ENCODE results near the gene RASSF10. TPM values are rescaled to one million over a fixed set of nuclear protein-coding genes. Genes with fewer than 3 reads are reported as not detected.
"Not testable (repeated sequence)": the region's sequence is repeated elsewhere in the genome, so short reads cannot be mapped to it uniquely, and the experiment has no call there.

Gene RASSF10
- total RNA-seq, 1 donor from 2014 or later: 0.23 TPM

GRCh38 chr11:13016415-13016814 lies 7.3 kb downstream of the RASSF10 start:
- peak; percentile 14 for DNase-seq (ENCODE audit: extremely low read depth, low read depth, low spot score)

GRCh38 chr11:13019313-13019712 lies 10.2 kb downstream of the RASSF10 start:
- no peak for DNase-seq (ENCODE audit: extremely low read depth, low read depth, low spot score)

DNA sequence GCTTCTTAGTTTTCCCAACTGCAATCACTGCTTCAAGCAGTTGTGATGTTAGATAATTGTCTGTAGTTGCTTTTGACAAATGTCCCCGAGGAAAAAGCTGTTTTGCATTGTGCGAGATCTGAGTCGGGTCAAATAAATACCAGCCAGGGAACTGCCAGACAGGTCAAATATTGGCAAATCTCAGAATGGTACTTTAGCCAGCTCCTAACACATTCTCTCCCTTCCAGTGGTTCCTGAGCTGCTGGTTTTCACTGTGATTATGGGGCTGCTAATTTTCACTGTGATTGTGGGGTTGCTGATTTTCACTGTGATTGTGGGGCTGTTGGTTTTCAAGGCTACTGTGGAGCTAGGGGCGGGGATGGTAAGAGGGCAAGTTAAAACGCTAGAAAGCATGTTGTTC lies 14.3 kb downstream of the RASSF10 start:
- no peak for DNase-seq (ENCODE audit: extremely low read depth, low read depth, low spot score)

- DNase-seq (ENCODE audit: extremely low read depth, low read depth, low spot score): no peak
These were observed 17.6 kb downstream of the RASSF10 start for GRCh38 chr11:13026722-13027121.

GRCh38 chr11:13028322-13028721 lies 19.2 kb downstream of the RASSF10 start:
- DNase-seq (ENCODE audit: extremely low read depth, low read depth, low spot score): no peak

- DNase-seq (ENCODE audit: extremely low read depth, low read depth, low spot score): no peak
These were observed 20.8 kb downstream of the RASSF10 start for GRCh38 chr11:13029872-13030271.

- DNase-seq (ENCODE audit: extremely low read depth, low read depth, low spot score): no peak
These were observed 21.7 kb downstream of the RASSF10 start for GRCh38 chr11:13030857-13031256.

DNA sequence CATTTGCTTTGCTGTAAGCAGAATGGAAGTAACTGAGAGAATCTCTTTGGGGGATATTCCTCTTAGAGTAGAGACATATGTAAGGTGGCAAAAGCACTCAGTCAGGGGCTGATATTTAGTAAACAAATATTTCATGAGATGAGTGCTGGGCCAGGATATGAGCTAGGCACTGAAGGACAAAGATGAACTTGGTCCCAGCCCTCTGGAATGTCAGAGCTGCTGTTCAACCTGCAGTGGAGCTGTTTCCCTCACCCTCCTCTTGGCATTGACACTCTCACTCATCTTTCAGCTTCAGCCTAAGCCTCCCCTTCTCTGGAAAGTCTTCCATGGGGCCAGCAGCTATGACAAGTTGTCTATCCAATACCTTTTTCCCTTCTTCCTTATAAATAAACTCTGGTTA lies 22.2 kb downstream of the RASSF10 start:
- no peak for DNase-seq (ENCODE audit: extremely low read depth, low read depth, low spot score)

DNA sequence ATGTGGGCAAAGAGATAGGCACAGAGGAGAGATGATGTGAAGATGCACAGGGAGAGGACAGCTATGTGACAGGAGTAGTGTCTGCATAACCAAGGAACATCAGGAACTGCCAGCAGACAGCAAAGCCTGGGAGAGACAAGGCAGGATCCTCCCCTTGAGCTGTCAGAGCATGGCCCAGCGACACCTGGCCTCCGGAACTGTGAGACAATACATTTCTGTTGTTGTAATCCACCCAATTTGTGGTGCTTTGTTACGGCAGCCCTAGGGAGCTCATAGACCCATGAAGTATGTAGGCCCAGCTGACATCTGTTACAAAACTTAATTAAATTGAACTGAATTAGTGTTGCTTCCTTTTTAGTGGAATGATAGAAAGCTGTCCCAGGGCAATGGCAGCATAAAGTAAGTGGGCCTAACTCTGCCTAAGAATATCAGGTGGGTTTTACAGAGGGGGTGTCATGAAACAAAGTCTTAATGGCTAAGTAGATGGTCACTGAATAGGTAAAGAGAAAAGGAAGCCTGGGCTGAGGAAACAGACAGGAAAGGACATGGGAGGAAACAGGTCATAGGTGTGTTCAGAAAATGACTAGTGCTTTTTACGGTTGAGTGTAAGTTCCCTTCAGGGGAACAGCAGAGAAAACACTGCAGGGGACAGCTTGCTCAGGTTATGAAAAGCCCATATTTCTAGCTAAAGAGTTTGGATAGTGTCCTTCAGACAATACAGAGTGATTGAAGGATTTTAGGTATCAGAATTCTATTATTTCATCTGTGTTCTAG lies 24.8 kb downstream of the RASSF10 start:
- DNase-seq (ENCODE audit: extremely low read depth, low read depth, low spot score): no peak

- DNase-seq (ENCODE audit: extremely low read depth, low read depth, low spot score): no peak
These were observed 26.6 kb downstream of the RASSF10 start for GRCh38 chr11:13035711-13036110.

- DNase-seq (ENCODE audit: extremely low read depth, low read depth, low spot score): no peak
These were observed 27.1 kb downstream of the RASSF10 start for GRCh38 chr11:13036235-13036634.

DNA sequence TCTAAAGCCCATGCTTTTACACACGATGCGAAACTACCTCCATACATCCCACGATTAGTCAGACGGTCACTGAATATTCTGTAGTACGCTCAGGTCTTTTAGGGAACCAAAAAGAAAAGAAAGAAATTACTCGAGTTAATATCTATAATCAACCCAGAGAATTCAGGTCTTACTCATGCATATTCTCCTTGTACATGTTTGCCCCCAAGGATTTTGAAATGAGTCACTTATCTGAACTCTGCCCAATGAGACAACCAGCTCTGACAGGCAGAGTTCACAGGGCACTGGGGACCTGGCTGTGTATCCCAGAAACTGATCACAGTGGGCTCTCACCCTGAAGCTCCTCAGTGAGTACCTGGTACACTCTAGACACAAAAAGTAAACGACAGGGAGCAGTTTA lies 29.2 kb downstream of the RASSF10 start:
- no peak for DNase-seq (ENCODE audit: extremely low read depth, low read depth, low spot score)

DNA sequence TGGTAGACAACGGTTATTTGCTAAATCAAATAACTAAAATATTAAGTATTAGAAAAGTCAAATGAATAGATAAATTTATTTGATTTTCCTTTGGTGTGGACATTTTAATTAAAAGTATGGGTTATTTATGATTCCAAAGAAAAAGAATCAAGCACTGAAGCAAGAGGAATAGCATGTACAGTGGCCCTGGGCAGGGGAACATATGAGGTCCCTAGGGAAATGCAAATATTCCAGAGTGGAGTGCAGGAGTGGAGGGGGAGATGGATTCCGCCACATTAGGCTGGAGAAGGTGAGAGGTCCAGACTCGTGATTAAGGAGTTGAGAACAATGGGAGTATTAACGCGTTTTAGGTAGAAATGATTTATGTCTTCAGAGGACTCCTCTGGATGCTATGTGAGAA lies 30.0 kb downstream of the RASSF10 start:
- DNase-seq (ENCODE audit: extremely low read depth, low read depth, low spot score): no peak

- DNase-seq (ENCODE audit: extremely low read depth, low read depth, low spot score): no peak
These were observed 31.9 kb downstream of the RASSF10 start for GRCh38 chr11:13040969-13041561.

DNA sequence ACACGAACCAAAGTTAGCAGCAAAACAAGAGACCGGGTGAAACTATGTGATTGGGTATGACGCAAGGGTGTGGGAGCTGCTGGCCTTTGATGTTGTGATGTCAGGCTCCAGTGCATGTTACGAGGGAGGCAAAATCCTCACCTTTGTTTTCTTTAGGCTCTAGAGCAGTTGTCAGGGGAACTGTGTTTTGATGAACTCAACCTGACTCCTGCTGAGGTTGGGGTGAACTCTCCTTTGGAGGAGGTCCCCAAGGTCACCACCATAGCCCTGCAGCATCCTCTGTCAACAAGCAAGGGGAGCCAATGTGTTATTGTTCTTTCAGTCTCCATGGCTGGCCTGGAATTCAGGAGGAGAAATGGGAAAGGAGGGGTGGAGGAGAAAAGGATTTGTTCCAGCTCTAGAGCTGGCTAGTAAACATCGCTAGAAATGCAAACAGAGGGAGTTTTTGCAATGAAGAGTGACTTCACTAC lies 33.8 kb downstream of the RASSF10 start:
- no peak for DNase-seq (ENCODE audit: extremely low read depth, low read depth, low spot score)

GRCh38 chr11:13043912-13044628 lies 35.0 kb downstream of the RASSF10 start:
- no peak for DNase-seq (ENCODE audit: extremely low read depth, low read depth, low spot score)

DNA sequence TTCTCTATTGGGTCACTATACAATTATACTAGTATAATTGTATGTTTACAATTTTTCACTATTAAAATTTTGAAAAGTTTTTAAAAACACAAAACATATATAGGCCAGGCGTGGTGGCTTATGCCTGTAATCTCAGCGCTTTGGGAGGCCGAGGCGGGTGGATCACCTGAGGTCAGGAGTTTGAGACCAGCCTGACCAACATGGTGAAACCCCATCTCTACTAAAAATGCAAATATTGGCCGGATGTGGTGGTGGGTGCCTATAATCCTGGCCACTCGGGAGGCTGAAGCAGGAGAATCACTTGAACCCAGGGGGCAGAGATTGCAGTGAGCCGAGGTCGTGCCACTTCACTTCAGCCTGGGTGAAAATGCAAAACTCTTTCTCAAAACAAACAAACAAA lies 36.0 kb downstream of the RASSF10 start:
- DNase-seq (ENCODE audit: extremely low read depth, low read depth, low spot score): not testable (repeated sequence)

DNA sequence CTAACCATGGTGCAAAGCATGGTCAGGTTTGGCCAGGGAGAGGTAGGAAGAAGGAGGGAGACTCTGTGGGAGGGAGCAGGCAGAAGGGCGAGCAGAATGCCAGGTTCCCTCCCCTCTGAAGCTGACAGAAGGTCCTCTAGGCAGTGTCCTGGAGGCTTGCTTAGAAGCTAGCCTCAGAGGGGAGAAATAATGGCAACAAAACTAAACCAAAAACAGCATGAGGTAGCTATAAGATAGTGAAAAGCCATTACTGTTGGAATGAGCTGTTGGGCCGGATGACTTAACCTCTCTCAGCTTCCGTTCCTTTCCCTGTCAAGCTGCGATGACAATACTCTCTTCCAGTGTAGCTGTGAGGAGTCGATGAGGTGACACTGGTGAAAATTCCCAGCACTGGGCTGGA lies 36.6 kb downstream of the RASSF10 start:
- no peak for DNase-seq (ENCODE audit: extremely low read depth, low read depth, low spot score)

DNA sequence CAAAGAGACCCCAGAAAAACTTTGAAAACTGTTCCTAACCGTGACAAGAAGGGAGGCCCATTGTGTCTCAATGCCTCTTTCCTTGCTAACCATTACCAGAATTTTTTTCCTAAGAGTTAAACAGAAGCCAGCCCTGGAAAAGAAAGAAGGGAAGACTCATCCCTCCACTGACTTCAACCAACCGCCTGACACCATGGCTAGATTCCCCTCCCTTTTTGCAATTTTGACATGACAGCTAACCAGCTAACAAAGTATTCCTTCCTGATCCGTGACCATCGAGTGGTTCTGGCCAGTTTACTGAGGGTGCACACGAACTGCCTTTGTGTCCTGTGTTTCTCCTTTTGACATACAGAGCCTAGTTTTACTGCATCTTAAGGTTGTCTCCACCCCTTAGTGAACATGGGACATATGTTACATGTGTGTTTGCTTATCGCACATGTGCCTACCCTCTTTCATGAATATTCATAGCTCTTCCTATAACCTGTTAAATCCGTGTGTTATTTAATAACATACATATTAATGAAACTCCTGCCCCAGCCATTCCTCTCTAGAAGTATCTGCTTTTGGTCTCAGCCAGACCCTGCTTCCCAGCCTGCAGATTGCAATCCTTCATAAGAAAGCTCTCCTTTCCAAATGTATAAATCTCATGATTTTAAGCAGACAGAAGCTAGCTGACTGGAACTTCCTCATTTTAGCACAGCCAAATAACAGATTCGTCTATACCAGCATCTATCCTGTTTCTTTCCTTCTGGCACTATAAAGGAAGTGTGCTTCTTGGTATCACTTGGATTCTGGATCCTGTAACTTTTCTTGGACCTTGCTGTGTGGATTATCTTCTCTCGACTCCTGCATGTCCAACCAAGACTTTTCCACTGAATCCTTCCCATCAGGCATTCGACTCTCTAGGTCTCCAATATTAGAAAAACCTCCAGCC lies 37.8 kb downstream of the RASSF10 start:
- no peak for DNase-seq (ENCODE audit: extremely low read depth, low read depth, low spot score)

- DNase-seq (ENCODE audit: extremely low read depth, low read depth, low spot score): no peak
These were observed 38.8 kb downstream of the RASSF10 start for GRCh38 chr11:13047884-13048283.

DNA sequence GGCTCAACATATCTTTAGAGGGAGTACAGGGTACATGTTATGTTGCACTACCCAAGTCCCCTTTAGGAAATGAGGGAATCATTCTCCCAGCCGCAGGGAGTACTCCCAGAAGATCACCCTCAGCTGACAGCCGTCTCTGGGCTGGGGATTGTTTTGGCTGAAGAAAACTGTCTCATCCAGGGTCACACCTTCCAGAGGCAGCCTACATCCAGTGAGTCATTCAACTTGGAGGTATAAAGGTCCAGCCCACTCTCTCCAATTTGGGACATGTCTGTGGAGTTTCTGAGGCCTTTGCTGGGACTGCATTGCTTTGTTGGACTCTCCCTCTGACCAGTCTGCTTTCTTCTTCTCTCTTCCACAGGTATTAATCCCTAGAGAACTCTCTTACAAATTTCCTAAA lies 42.1 kb downstream of the RASSF10 start:
- no peak for DNase-seq (ENCODE audit: extremely low read depth, low read depth, low spot score)

Data from glomerular endothelial cell (primary cell).